Umbilical cord (tissue), 2 donors: Measurements from ENCODE around the gene LRRC27. TPM values are rescaled to one million over a fixed set of nuclear protein-coding genes. Genes with fewer than 3 reads are reported as not detected.

ENCODE experiments used
- DNase-seq: peaks from one replicate; pipeline ENCODE4 v3.0.0-alpha.2; 2015; ENCODE audit warnings: low spot score
- total RNA-seq: library from RNA; depleted of rRNA; stranded (reverse); fragments of >200 nt; gene quantifications from one replicate; pipeline ENCODE4 v1.2.3, GENCODE V29; 2014; ENCODE audit warnings: low replicate concordance; ENCODE audit not compliant: insufficient read depth

LRRC27 gene
- total RNA-seq, 1 donor from 2014 or later, result 4.6 TPM

GRCh38 chr10:132400547-132401151 lies 68.7 kb downstream of the LRRC27 start:
- no peak for DNase-seq

DNA sequence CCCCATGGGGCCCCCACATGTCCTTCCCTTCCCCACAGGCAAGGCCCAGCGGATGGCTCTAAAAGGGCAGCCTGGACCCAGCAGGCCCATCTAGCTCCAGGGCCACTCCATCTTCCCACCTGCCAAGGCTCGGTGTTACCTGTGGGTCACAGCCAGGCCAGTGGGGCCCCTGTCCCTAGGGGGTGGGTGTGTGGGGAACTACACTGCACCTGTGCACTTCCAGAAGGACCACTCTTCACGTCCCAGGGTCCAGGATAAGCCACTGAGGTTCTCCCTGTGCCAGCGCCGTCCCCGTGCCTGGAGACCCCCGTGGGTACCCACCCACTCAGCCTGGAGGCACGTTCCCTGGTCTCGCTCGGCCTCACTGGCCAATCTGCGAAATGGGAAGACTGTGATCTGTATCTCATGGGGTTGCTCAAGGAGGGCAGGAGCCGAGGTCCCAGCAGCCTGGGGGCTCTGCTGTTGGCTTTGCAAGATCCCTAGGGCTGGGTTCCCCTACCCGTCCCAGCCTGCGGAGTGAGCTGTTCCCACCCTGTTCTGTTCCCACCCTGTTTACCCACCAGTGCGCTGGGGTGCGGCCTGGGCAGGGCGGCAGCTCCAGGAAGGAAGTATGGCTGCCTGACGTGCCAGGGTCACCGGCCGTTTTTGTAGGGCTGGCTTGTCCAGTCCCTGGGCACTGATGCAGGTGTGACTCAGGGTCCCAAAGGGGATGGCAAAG lies 69.6 kb downstream of the LRRC27 start:
- DNase-seq, result no peak

DNA sequence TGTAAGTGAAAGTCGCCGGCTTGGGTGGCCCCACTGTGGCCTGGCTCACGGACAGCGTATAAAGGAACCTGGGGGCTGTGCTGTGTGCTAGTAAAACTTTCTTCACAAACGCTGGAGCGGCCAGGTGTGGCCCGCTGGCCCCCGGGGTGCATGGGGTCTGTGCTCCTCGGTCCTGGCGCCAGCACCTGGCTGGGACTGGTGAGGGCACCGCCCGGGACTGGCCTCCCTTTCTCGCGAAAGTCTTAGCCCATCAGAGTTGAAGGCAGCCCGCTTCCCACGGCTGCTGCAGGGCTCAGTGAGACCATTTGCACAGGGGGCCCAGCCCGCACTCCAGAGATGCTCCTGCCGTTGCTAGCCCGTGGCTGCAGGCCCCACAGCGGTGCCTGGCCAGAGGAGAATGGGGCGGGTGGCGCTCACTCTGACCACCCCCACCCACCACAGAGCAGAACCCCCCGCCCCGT lies 70.8 kb downstream of the LRRC27 start:
- no peak for DNase-seq

DNA sequence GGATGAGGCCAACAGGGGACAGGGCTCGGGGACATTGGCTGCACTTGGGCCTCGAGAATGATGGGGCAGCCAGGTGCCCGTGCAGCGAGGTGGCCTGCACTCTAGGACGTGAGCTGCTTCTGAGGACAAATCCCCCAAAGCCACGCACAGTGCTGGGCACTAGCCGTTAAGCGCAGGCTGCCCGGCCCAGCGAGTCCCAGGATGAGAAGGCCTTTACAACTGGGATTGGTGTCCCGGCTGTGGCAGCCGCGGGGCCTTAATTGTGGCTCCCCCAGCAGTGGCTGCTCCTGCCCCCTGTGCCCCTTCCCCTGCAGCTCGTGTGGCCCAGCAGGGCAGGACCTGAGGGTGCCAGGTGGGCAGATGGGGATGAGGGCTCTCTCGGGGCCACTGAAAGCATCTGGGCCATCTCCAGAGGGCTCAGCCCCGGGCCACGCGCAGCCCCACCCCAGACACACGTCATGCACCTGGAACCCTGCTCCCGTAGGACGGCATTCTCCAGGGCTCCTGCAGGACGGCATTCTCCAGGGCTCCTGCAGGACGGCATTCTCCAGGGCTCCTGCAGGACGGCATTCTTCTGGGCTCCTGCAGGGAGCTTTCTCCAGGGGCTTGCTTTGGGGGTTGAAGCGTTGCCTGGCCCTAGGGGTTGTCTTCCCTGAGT lies 71.6 kb downstream of the LRRC27 start:
- no peak for DNase-seq

- DNase-seq, result no peak
Observed at GRCh38 chr10:132404169-132404880, 72.3 kb downstream of the LRRC27 start.

GRCh38 chr10:132404911-132405462 lies 73.0 kb downstream of the LRRC27 start:
- DNase-seq, result no peak

- DNase-seq, result no peak
Observed at GRCh38 chr10:132405463-132405991, 73.5 kb downstream of the LRRC27 start.

GRCh38 chr10:132406181-132406580 lies 74.2 kb downstream of the LRRC27 start:
- DNase-seq, result no peak

DNA sequence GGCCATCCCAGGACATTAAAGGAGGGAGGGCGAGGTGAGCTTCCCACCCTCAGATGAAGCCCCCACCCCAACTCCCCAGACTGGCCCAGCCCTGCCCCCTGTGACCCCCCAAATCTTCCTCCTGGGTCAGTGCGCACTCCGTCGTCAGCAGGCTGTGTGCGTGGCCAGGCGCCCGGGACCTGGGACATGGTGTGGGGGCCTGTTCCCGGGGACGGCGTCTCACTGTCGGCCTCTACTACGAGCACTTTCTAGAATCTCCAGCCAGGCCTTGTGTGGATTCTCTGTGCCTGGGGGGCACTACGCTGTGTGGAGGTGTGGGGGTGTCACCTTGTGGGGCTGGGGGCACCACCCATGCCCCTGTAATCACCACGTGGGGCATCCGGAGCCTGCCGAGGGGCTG lies 74.8 kb downstream of the LRRC27 start:
- DNase-seq, result no peak

GRCh38 chr10:132407243-132407746 lies 75.3 kb downstream of the LRRC27 start:
- no peak for DNase-seq

DNA sequence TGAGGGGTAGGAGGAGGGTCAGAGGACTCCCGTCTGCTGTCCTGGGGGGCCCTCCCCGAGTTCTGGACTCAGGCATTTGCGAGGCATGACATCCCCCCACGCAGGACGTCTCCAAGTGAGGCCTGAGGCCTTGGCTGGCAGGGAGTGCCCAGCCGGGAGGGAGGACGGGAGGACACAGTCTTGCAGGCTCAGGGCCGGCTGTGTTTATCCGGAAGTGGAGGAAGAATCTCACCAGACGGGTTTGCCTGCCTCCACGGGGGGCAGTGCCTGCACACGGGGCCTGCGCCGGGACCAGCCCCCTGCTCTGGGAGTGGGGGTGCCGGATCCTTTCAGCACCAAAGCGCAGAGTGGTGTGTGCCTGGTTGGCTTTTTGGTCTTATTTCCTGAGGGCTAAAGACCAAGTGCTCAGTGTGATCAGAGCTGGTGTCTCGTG lies 75.9 kb downstream of the LRRC27 start:
- DNase-seq, result peak; percentile 93

GRCh38 chr10:132408367-132408781 lies 76.4 kb downstream of the LRRC27 start:
- peak; percentile 85 for DNase-seq

- DNase-seq, result no peak
Observed at GRCh38 chr10:132408823-132409666, 77.1 kb downstream of the LRRC27 start.

DNA sequence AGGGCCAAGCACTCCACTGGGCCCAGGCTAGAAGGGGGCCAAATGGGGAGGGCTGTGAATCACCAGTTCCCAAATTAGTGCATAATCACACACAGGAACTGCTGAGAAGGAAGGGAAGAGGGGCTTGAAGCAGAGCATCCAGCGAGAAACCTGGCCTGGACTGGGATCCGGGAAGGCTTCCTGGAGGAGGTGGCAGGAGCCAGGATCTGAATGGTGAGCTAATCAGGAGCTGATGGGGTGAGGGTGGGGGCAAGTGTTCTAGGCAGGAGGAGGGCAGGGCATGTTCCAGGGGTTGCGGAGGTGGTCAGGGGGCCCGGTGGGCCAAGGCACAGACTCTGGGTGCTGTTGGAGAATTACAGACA lies 77.7 kb downstream of the LRRC27 start:
- DNase-seq, result no peak

DNA sequence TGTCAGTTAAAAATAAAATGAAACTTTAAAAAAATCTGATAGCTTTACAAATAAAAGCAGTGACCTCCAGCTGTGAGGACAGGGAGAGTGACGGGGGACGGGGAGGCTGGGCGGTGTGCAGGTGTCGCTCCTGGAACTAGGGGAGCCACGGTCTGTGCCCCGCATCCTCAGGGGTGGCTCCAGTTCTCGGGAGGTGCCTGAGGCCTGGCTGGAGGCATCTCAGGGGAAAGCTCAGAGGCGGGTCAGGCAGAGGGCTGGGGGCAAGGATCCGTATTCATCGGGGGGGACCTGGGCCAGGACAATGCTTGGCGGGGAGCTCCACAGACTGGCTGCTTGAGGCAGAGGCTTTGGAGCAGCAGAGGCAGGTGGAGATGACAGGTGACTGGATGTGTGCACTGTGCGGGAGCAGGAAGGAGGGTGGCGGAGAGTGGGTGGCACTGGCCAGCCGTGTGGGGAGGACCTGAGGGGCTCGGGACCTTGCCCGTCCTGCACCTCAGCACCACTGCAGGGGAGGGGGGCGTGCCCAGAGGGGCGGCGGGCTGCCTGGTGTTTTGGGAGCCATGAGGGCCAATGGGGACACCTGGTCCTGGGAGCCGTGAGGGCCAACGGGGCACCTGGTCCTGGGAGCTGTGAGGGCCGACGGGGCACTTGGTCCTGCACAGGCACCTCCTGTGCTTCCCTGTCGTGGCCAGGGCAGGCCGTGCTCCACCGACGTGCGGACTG lies 78.2 kb downstream of the LRRC27 start:
- DNase-seq, result no peak

GRCh38 chr10:132410779-132411532 lies 79.0 kb downstream of the LRRC27 start:
- no peak for DNase-seq

DNA sequence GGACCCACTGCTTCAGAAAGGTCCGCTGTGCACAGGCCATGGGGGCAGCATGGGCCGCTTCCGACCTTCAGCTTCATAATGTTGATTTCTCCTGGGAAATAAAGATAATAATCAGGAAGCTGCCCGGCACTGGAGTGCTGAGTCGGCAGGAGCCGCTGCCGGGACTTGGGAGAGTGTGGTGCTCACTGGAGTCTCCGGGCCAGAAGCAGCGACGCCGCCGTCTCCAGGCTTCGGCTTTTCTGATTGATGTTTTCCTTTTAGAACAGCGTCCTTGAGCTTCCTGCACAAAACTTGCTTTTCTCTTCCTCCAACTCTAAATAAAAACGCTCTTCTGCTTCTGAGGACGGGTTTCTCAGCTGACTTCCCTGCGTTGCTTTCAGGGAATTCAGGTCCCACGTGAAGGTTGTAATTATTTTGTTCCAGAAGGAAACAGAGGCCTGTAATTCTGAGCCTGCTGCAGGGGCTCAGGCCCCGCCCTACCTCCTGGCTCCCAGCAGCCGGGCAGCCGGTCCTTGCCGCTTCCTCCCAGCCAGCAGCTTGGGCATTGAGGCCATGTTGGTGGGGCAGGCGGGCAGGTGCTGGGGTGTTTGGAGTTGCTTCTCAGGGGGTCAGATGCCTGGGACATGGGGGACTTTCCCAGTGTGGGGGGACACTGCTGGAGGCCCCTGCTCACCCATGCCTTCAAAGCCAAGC lies 79.7 kb downstream of the LRRC27 start:
- DNase-seq, result peak; percentile 79
